ENCODE data around the gene MEP1B. TPM values are rescaled to one million over a fixed set of nuclear protein-coding genes. Genes with fewer than 3 reads are reported as not detected.

Gene MEP1B
- total and polyA plus RNA-seq, 2 experiments from 2014 or later: not detected

DNA sequence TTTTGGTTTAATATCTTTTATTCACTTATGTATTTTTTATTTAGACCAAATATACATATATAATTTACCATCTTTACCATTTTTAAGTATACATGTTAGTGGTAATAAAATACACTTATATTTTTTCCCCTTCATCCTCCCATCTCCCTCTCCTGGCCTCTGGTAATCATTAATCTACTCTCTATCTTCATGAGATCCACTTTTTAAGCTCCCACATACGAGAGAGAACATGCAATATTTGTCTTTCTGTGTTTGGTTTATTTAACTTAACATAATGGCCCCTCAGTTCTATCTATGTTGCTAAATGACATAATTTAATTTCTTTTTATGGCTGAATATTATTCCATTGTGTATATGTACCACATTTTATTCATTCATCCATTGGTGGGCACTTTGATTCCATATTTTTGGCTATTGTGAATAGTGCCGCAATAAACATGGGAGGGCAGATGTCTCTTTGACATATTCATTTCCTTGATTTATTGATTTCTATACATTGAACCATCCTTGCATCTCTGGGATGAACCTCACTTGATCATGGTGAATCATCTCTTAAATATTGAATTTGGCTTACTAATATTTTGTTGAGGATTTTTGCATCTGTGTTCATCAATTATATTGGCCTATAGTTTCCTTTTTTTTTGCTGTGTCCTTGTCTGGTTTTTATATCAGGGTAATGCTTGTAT lies 41.5 kb upstream of the MEP1B start:
- no peak overlapping the region for H3K4me3 ChIP-seq
- no peak overlapping the region for H2AFZ ChIP-seq
- TF ChIP-seq CREB1 (CRISPR knock-in tag; IDR thresholded peaks at IDR 0.05; ENCODE audit: low read depth): no peak
- no peak for TF ChIP-seq REST (IDR thresholded peaks at IDR 0.05; ENCODE audit: unreplicated experiment)
- no peak for TF ChIP-seq EZH2phosphoT487 (IDR thresholded peaks at IDR 0.05; ENCODE audit: unreplicated experiment)
- TF ChIP-seq, protein P1, sequence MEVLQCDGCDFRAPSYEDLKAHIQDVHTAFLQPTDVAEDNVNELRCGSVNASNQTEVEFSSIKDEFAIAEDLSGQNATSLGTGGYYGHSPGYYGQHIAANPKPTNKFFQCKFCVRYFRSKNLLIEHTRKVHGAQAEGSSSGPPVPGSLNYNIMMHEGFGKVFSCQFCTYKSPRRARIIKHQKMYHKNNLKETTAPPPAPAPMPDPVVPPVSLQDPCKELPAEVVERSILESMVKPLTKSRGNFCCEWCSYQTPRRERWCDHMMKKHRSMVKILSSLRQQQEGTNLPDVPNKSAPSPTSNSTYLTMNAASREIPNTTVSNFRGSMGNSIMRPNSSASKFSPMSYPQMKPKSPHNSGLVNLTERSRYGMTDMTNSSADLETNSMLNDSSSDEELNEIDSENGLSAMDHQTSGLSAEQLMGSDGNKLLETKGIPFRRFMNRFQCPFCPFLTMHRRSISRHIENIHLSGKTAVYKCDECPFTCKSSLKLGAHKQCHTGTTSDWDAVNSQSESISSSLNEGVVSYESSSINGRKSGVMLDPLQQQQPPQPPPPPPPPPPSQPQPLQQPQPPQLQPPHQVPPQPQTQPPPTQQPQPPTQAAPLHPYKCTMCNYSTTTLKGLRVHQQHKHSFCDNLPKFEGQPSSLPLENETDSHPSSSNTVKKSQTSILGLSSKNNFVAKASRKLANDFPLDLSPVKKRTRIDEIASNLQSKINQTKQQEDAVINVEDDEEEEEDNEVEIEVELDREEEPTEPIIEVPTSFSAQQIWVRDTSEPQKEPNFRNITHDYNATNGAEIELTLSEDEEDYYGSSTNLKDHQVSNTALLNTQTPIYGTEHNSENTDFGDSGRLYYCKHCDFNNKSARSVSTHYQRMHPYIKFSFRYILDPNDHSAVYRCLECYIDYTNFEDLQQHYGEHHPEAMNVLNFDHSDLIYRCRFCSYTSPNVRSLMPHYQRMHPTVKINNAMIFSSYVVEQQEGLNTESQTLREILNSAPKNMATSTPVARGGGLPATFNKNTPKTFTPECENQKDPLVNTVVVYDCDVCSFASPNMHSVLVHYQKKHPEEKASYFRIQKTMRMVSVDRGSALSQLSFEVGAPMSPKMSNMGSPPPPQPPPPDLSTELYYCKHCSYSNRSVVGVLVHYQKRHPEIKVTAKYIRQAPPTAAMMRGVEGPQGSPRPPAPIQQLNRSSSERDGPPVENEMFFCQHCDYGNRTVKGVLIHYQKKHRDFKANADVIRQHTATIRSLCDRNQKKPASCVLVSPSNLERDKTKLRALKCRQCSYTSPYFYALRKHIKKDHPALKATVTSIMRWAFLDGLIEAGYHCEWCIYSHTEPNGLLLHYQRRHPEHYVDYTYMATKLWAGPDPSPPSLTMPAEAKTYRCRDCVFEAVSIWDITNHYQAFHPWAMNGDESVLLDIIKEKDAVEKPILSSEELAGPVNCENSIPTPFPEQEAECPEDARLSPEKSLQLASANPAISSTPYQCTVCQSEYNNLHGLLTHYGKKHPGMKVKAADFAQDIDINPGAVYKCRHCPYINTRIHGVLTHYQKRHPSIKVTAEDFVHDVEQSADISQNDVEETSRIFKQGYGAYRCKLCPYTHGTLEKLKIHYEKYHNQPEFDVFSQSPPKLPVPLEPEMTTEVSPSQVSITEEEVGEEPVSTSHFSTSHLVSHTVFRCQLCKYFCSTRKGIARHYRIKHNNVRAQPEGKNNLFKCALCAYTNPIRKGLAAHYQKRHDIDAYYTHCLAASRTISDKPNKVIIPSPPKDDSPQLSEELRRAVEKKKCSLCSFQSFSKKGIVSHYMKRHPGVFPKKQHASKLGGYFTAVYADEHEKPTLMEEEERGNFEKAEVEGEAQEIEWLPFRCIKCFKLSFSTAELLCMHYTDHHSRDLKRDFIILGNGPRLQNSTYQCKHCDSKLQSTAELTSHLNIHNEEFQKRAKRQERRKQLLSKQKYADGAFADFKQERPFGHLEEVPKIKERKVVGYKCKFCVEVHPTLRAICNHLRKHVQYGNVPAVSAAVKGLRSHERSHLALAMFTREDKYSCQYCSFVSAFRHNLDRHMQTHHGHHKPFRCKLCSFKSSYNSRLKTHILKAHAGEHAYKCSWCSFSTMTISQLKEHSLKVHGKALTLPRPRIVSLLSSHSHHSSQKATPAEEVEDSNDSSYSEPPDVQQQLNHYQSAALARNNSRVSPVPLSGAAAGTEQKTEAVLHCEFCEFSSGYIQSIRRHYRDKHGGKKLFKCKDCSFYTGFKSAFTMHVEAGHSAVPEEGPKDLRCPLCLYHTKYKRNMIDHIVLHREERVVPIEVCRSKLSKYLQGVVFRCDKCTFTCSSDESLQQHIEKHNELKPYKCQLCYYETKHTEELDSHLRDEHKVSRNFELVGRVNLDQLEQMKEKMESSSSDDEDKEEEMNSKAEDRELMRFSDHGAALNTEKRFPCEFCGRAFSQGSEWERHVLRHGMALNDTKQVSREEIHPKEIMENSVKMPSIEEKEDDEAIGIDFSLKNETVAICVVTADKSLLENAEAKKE (CRISPR knock-in tag; IDR thresholded peaks at IDR 0.05): no peak
- no peak for TF ChIP-seq CTCF (conservative IDR thresholded peaks at IDR 0.05; ENCODE audit: low read depth in 2 of 2)
- TF ChIP-seq NANOG (IDR thresholded peaks at IDR 0.05; ENCODE audit: borderline replicate concordance): no peak
- TF ChIP-seq ETS1 (IDR thresholded peaks at IDR 0.05): no peak
- ATAC-seq: no peak
- H3K79me2 ChIP-seq (replicated peaks; ENCODE audit: insufficient read depth): no peaks in the 10 kb centered on the region
- H3K9me3 Mint-ChIP-seq: no peaks in the 10 kb centered on the region
- no peak overlapping the region for H3K27ac Mint-ChIP-seq
- no peak overlapping the region for H3K27ac ChIP-seq (ENCODE audit: low read depth)
- H3K36me3 ChIP-seq (ENCODE audit: insufficient read depth): no peaks in the 10 kb centered on the region
- H3K36me3 Mint-ChIP-seq (ENCODE audit: low read depth): no peaks in the 10 kb centered on the region
- no peak for DNase-seq (ENCODE audit: low spot score)
- H3K27me3 Mint-ChIP-seq (ENCODE audit: insufficient read depth, low read depth, poor library complexity): peaks cover 2% of the 10 kb centered on the region
- no peak overlapping the region for H3K4me3 Mint-ChIP-seq
- H3K4me2 ChIP-seq: no peak overlapping the region
- H3F3A ChIP-seq (replicated peaks; ENCODE audit: low read depth): no peaks in the 10 kb centered on the region
- H3K4me1 ChIP-seq (ENCODE audit: insufficient read depth): no peaks in the 10 kb centered on the region
- H3K27me3 ChIP-seq (ENCODE audit: insufficient read depth): no peaks in the 10 kb centered on the region
- no peaks in the 10 kb centered on the region for H4K20me1 ChIP-seq (replicated peaks; ENCODE audit: insufficient read depth)
- H3K4me1 Mint-ChIP-seq: no peaks in the 10 kb centered on the region
- H3K9me2 ChIP-seq (ENCODE audit: insufficient read depth): no peaks in the 10 kb centered on the region

Measured in GM23338 (cell line).